ENCODE measurements around the gene DRC1.

GRCh38 chr2:26465266-26465925, 63.7 kb downstream of the DRC1 start:
- TF ChIP-seq, protein P1, sequence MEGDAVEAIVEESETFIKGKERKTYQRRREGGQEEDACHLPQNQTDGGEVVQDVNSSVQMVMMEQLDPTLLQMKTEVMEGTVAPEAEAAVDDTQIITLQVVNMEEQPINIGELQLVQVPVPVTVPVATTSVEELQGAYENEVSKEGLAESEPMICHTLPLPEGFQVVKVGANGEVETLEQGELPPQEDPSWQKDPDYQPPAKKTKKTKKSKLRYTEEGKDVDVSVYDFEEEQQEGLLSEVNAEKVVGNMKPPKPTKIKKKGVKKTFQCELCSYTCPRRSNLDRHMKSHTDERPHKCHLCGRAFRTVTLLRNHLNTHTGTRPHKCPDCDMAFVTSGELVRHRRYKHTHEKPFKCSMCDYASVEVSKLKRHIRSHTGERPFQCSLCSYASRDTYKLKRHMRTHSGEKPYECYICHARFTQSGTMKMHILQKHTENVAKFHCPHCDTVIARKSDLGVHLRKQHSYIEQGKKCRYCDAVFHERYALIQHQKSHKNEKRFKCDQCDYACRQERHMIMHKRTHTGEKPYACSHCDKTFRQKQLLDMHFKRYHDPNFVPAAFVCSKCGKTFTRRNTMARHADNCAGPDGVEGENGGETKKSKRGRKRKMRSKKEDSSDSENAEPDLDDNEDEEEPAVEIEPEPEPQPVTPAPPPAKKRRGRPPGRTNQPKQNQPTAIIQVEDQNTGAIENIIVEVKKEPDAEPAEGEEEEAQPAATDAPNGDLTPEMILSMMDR (IDR thresholded peaks at IDR 0.05) = no peak
- TF ChIP-seq POLR2AphosphoS5 (IDR thresholded peaks at IDR 0.05) (no peak), EP300 (IDR thresholded peaks at IDR 0.05) (no peak), POLR2A (IDR thresholded peaks at IDR 0.05; ENCODE audit: low read depth) (no peak)

All from esophagus muscularis mucosa (tissue), 4 donors.